PFSK-1 (cell line): Measurements from ENCODE around the gene CD44.

Source experiments
- FOXP2 ChIP-seq: optimal IDR thresholded peaks from 2 replicates; pipeline ENCODE3; 2011; ENCODE audit warnings: borderline replicate concordance, control low read depth, inconsistent platforms; ENCODE audit not compliant: insufficient read depth; ENCODE audit errors: extremely low read length, extremely low read depth
- POLR2AphosphoS5 ChIP-seq: IDR thresholded peaks from 2 replicates; pipeline ENCODE4 v1.6.1; 2012; ENCODE audit warnings: low read depth, mild to moderate bottlenecking, control low read depth, low read length, moderate library complexity
- REST ChIP-seq, 2 experiments: IDR thresholded peaks; 2 replicates each; pipeline versions ENCODE4 v1.6.1 to v1.8.0; 2011 to 2012; ENCODE audit warnings: low read depth in 2 of 2, low read length in 2 of 2, control low read depth in 1 of 2, inconsistent platforms in 1 of 2, mild to moderate bottlenecking in 1 of 2, moderate library complexity in 1 of 2; ENCODE audit not compliant: insufficient read depth in 1 of 2

DNA sequence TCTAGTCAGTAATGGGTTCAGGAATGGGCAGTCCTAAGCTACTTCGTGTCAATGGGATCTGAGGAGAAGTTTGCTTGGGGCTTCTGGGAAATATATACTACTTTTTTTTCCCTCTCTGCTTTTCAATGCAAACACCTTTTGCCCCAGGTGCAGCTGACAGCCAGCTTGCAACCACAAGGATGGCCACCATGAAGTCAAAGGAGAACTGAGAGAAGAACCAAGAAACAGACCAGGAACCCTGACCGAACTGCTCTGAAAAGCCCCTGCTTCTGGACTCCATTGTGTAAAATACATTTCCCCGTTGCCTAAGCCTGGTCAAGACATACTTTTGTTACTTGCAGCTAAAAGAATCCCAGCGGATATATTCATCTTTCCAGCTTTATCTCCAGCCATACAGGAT is 20.1 kb upstream of the CD44 start:
- TF ChIP-seq REST (IDR thresholded peaks at IDR 0.05; ENCODE audit: insufficient read depth in 1 of 2, low read depth in 2 of 2, low read length in 2 of 2) (no peak), POLR2AphosphoS5 (no peak), FOXP2 (no peak)
